Epithelial cell of proximal tubule (primary cell): Measurements from ENCODE around the gene OTX1. TPM values are rescaled to one million over a fixed set of nuclear protein-coding genes. Genes with fewer than 3 reads are reported as not detected.
A peak's percentile ranks its signal among the peaks of the same experiment; 100 is the strongest.

Experiments used
- DNase-seq: peaks from one replicate; pipeline ENCODE4 v3.0.0-alpha.2; 2011; ENCODE audit warnings: low read depth
- H3K4me3 ChIP-seq: 2 replicates; pipeline ENCODE4 v1.5.1; 2011; ENCODE audit warnings: low read depth, mild to moderate bottlenecking, low read length
- CTCF ChIP-seq: conservative IDR thresholded peaks from 2 replicates; pipeline ENCODE4 v1.5.1; 2012; ENCODE audit warnings: low read depth, mild to moderate bottlenecking, low read length
- total RNA-seq: library from RNA; depleted of rRNA; stranded (reverse); fragments of >200 nt; gene quantifications from 2 replicates; pipeline ENCODE4 v1.2.3, GENCODE V29; 2015

OTX1 gene
- total RNA-seq, 1 donor from 2014 or later: not detected

GRCh38 chr2:63046552-63046951, 4.1 kb upstream of the OTX1 start:
- TF ChIP-seq CTCF: no peak
- no peak overlapping the region for H3K4me3 ChIP-seq
- DNase-seq: no peak

DNA sequence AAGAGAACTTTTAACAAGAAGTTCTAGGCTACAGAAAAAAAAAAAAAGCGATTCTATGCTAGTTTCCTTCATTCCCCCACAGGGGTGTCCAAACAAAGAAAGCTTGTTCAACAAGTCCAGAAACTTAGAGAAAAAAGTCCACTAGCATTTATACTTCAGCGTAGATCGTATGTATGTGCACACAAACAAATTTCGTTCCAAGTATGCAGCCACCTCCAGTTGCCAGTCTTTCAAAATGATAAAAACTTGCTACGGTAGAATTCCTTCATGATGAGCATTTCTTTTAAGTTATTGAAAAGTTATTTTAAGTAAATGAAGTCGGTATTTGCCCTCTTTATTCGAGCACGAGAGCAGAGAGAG, 3.7 kb upstream of the OTX1 start:
- no peak for DNase-seq
- TF ChIP-seq CTCF: no peak
- no peak overlapping the region for H3K4me3 ChIP-seq

DNA sequence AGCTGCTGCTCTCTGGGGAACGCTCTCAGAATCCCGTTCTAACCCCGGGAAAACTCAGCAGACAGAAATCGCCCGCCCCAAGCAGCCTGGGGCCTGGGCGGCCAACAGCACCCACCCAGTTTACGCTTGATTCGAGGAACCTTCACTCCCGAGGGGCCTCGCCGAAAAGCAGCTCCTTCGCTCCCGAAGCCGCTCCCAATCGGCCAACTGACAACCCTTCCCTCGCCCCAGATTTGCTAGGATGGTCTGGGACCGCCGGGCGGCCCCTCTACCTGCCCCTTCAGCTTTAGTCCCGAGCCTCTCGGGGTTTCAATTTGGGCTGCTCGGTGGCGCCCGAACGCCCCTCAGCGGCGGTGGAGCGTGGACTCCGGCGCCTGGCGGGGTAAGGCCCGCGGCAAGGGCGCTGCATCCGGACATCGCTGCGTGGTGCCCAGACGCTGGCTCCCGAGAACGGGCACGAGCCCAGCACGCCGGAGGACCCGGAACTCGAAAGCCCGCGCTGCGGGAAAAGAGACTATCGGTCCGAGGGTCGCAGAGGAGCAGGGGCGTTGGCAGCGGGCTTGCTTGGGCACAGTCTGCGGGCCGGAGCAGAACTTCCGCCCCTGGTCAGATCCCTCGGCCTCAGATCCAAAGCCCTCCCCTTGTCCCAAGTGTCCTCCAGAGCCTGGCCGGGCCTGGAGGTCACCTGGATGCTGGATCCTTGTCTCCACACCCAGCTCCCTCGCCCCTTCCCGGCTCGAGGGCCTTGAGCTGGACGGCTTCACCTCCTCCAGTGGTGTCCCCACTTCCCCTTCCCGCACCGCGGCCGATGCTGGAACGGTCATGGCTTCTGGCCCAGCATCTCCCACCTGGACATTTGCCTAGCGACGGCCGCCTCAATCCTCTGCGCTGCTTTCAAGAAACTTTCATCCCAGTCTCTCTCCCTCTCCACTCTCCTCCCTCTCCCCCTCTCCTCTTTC, 3.0 kb upstream of the OTX1 start:
- TF ChIP-seq CTCF: no peak
- H3K4me3 ChIP-seq: no peak overlapping the region
- DNase-seq: no peak

GRCh38 chr2:63048367-63049171, 2.1 kb upstream of the OTX1 start:
- no peak for TF ChIP-seq CTCF

GRCh38 chr2:63049211-63049969, 1.2 kb upstream of the OTX1 start:
- H3K4me3 ChIP-seq: peak overlapping the region; percentile 65
- TF ChIP-seq CTCF: no peak
- DNase-seq: no peak

More at GRCh38 chr2:63048367-63049171, 2.1 kb upstream of the OTX1 start:
- no peak overlapping the region for H3K4me3 ChIP-seq
- no peak for DNase-seq

- no peak for TF ChIP-seq CTCF
- no peak for DNase-seq
- peak overlapping the region; percentile 65 for H3K4me3 ChIP-seq
These were observed 678 bp upstream of the OTX1 start for GRCh38 chr2:63049970-63050333.
